ENCODE data around the gene PSG7. TPM values are rescaled to one million over a fixed set of nuclear protein-coding genes. Genes with fewer than 3 reads are reported as not detected.
"Not testable (repeated sequence)": the region's sequence is repeated elsewhere in the genome, so short reads cannot be mapped to it uniquely, and the experiment has no call there.

Gene PSG7
- total RNA-seq, 1 donor from 2014 or later: not detected

GRCh38 chr19:42912941-42913340, 24.1 kb downstream of the PSG7 start:
- peaks cover 20% of the 10 kb centered on the region for H3K9me3 Mint-ChIP-seq (ENCODE audit: unreplicated experiment)
- DNase-seq (ENCODE audit: extremely low spot score, unreplicated experiment): peak; percentile 40
- not testable (repeated sequence) for H3K27me3 Mint-ChIP-seq (ENCODE audit: unreplicated experiment); H3K27ac Mint-ChIP-seq (ENCODE audit: unreplicated experiment); H3K4me1 Mint-ChIP-seq (ENCODE audit: unreplicated experiment); H3K36me3 Mint-ChIP-seq (ENCODE audit: unreplicated experiment); H3K4me3 Mint-ChIP-seq (ENCODE audit: unreplicated experiment)

- not testable (repeated sequence) for H3K4me1 Mint-ChIP-seq (ENCODE audit: unreplicated experiment); H3K36me3 Mint-ChIP-seq (ENCODE audit: unreplicated experiment); H3K27ac Mint-ChIP-seq (ENCODE audit: unreplicated experiment); H3K4me3 Mint-ChIP-seq (ENCODE audit: unreplicated experiment); H3K27me3 Mint-ChIP-seq (ENCODE audit: unreplicated experiment); DNase-seq (ENCODE audit: extremely low spot score, unreplicated experiment)
- peaks cover 21% of the 10 kb centered on the region for H3K9me3 Mint-ChIP-seq (ENCODE audit: unreplicated experiment)
These were observed 25.3 kb downstream of the PSG7 start for GRCh38 chr19:42911731-42912130.

GRCh38 chr19:42906162-42906561, 30.8 kb downstream of the PSG7 start:
- H3K27ac Mint-ChIP-seq (ENCODE audit: unreplicated experiment); H3K36me3 Mint-ChIP-seq (ENCODE audit: unreplicated experiment); H3K4me3 Mint-ChIP-seq (ENCODE audit: unreplicated experiment); H3K4me1 Mint-ChIP-seq (ENCODE audit: unreplicated experiment); H3K27me3 Mint-ChIP-seq (ENCODE audit: unreplicated experiment): not testable (repeated sequence)
- DNase-seq (ENCODE audit: extremely low spot score, unreplicated experiment): peak; percentile 67
- H3K9me3 Mint-ChIP-seq (ENCODE audit: unreplicated experiment): peaks cover 42% of the 10 kb centered on the region

- not testable (repeated sequence) for H3K27me3 Mint-ChIP-seq (ENCODE audit: unreplicated experiment); DNase-seq (ENCODE audit: extremely low spot score, unreplicated experiment); H3K36me3 Mint-ChIP-seq (ENCODE audit: unreplicated experiment); H3K4me3 Mint-ChIP-seq (ENCODE audit: unreplicated experiment); H3K4me1 Mint-ChIP-seq (ENCODE audit: unreplicated experiment); H3K27ac Mint-ChIP-seq (ENCODE audit: unreplicated experiment)
- H3K9me3 Mint-ChIP-seq (ENCODE audit: unreplicated experiment): peaks cover 37% of the 10 kb centered on the region
These were observed 36.4 kb downstream of the PSG7 start for GRCh38 chr19:42900561-42900960.

GRCh38 chr19:42899674-42900073, 37.3 kb downstream of the PSG7 start:
- not testable (repeated sequence) for H3K4me3 Mint-ChIP-seq (ENCODE audit: unreplicated experiment); H3K4me1 Mint-ChIP-seq (ENCODE audit: unreplicated experiment); H3K27ac Mint-ChIP-seq (ENCODE audit: unreplicated experiment); H3K36me3 Mint-ChIP-seq (ENCODE audit: unreplicated experiment); H3K27me3 Mint-ChIP-seq (ENCODE audit: unreplicated experiment)
- DNase-seq (ENCODE audit: extremely low spot score, unreplicated experiment): peak; percentile 54
- H3K9me3 Mint-ChIP-seq (ENCODE audit: unreplicated experiment): peaks cover 35% of the 10 kb centered on the region

GRCh38 chr19:42899110-42899509, 37.9 kb downstream of the PSG7 start:
- peaks cover 34% of the 10 kb centered on the region for H3K9me3 Mint-ChIP-seq (ENCODE audit: unreplicated experiment)
- H3K27ac Mint-ChIP-seq (ENCODE audit: unreplicated experiment); H3K36me3 Mint-ChIP-seq (ENCODE audit: unreplicated experiment); H3K4me1 Mint-ChIP-seq (ENCODE audit: unreplicated experiment); H3K27me3 Mint-ChIP-seq (ENCODE audit: unreplicated experiment); DNase-seq (ENCODE audit: extremely low spot score, unreplicated experiment); H3K4me3 Mint-ChIP-seq (ENCODE audit: unreplicated experiment): not testable (repeated sequence)

GRCh38 chr19:42898656-42899055, 38.4 kb downstream of the PSG7 start:
- H3K4me1 Mint-ChIP-seq (ENCODE audit: unreplicated experiment): not testable (repeated sequence)
- peaks cover 33% of the 10 kb centered on the region for H3K9me3 Mint-ChIP-seq (ENCODE audit: unreplicated experiment)

GRCh38 chr19:42897729-42898128, 39.3 kb downstream of the PSG7 start:
- H3K4me1 Mint-ChIP-seq (ENCODE audit: unreplicated experiment); H3K27me3 Mint-ChIP-seq (ENCODE audit: unreplicated experiment); H3K36me3 Mint-ChIP-seq (ENCODE audit: unreplicated experiment); DNase-seq (ENCODE audit: extremely low spot score, unreplicated experiment); H3K4me3 Mint-ChIP-seq (ENCODE audit: unreplicated experiment); H3K27ac Mint-ChIP-seq (ENCODE audit: unreplicated experiment): not testable (repeated sequence)
- peaks cover 30% of the 10 kb centered on the region for H3K9me3 Mint-ChIP-seq (ENCODE audit: unreplicated experiment)

More at GRCh38 chr19:42898656-42899055, 38.4 kb downstream of the PSG7 start:
- H3K27me3 Mint-ChIP-seq (ENCODE audit: unreplicated experiment); H3K27ac Mint-ChIP-seq (ENCODE audit: unreplicated experiment); DNase-seq (ENCODE audit: extremely low spot score, unreplicated experiment); H3K36me3 Mint-ChIP-seq (ENCODE audit: unreplicated experiment); H3K4me3 Mint-ChIP-seq (ENCODE audit: unreplicated experiment): not testable (repeated sequence)

- H3K9me3 Mint-ChIP-seq (ENCODE audit: unreplicated experiment): peaks cover 31% of the 10 kb centered on the region
- not testable (repeated sequence) for DNase-seq (ENCODE audit: extremely low spot score, unreplicated experiment); H3K27me3 Mint-ChIP-seq (ENCODE audit: unreplicated experiment); H3K36me3 Mint-ChIP-seq (ENCODE audit: unreplicated experiment); H3K27ac Mint-ChIP-seq (ENCODE audit: unreplicated experiment); H3K4me3 Mint-ChIP-seq (ENCODE audit: unreplicated experiment); H3K4me1 Mint-ChIP-seq (ENCODE audit: unreplicated experiment)
These were observed 46.6 kb downstream of the PSG7 start for GRCh38 chr19:42890446-42890845.

- H3K4me1 Mint-ChIP-seq (ENCODE audit: unreplicated experiment); H3K27me3 Mint-ChIP-seq (ENCODE audit: unreplicated experiment); H3K4me3 Mint-ChIP-seq (ENCODE audit: unreplicated experiment); H3K36me3 Mint-ChIP-seq (ENCODE audit: unreplicated experiment); DNase-seq (ENCODE audit: extremely low spot score, unreplicated experiment): not testable (repeated sequence)
- peaks cover 30% of the 10 kb centered on the region for H3K9me3 Mint-ChIP-seq (ENCODE audit: unreplicated experiment)
- H3K27ac Mint-ChIP-seq (ENCODE audit: unreplicated experiment): peak overlapping the region; percentile 45
These were observed 49.0 kb downstream of the PSG7 start for GRCh38 chr19:42887876-42888445.

GRCh38 chr19:42882730-42883129, 54.3 kb downstream of the PSG7 start:
- not testable (repeated sequence) for H3K4me3 Mint-ChIP-seq (ENCODE audit: unreplicated experiment); H3K4me1 Mint-ChIP-seq (ENCODE audit: unreplicated experiment); DNase-seq (ENCODE audit: extremely low spot score, unreplicated experiment); H3K27me3 Mint-ChIP-seq (ENCODE audit: unreplicated experiment); H3K27ac Mint-ChIP-seq (ENCODE audit: unreplicated experiment); H3K36me3 Mint-ChIP-seq (ENCODE audit: unreplicated experiment)
- peaks cover 25% of the 10 kb centered on the region for H3K9me3 Mint-ChIP-seq (ENCODE audit: unreplicated experiment)

- H3K27me3 Mint-ChIP-seq (ENCODE audit: unreplicated experiment); H3K27ac Mint-ChIP-seq (ENCODE audit: unreplicated experiment); H3K4me3 Mint-ChIP-seq (ENCODE audit: unreplicated experiment); H3K36me3 Mint-ChIP-seq (ENCODE audit: unreplicated experiment); DNase-seq (ENCODE audit: extremely low spot score, unreplicated experiment); H3K4me1 Mint-ChIP-seq (ENCODE audit: unreplicated experiment): not testable (repeated sequence)
- peaks cover 21% of the 10 kb centered on the region for H3K9me3 Mint-ChIP-seq (ENCODE audit: unreplicated experiment)
These were observed 55.0 kb downstream of the PSG7 start for GRCh38 chr19:42882010-42882409.

All from osteocyte (in vitro differentiated cells).